GM12878 (cell line): ENCODE results near the gene CUL5.

Experiments
- CREB1 ChIP-seq: IDR thresholded peaks from 2 replicates; pipeline ENCODE4 v1.6.1; 2012; ENCODE audit warnings: low read depth, mild to moderate bottlenecking, inconsistent platforms
- IKZF2 ChIP-seq, 2 experiments: fragments of 450-650 bp; IDR thresholded peaks; 2 replicates each; pipeline ENCODE4 v1.6.1; 2017; ENCODE audit warnings: mild to moderate bottlenecking in 2 of 2, moderate library complexity in 2 of 2
- POLR2A ChIP-seq: IDR thresholded peaks from 2 replicates; pipeline ENCODE4 v1.6.1; 2011; ENCODE audit warnings: low read depth, mild to moderate bottlenecking, low read length
- RAD21 ChIP-seq: IDR thresholded peaks from 2 replicates; pipeline ENCODE4 v1.6.1; 2011; ENCODE audit warnings: mild to moderate bottlenecking, low read depth, low read length, moderate library complexity; ENCODE audit not compliant: insufficient read depth
- REST ChIP-seq: IDR thresholded peaks from 2 replicates; pipeline ENCODE4 v1.6.1; 2012; ENCODE audit warnings: mild to moderate bottlenecking, low read depth, low read length
- YY1 ChIP-seq: IDR thresholded peaks from 2 replicates; pipeline ENCODE4 v1.6.1; 2011; ENCODE audit warnings: low read depth, mild to moderate bottlenecking, low read length
- TF ChIP-seq, protein P1 (sequence below), 3 experiments: IDR thresholded peaks in 2 of 3; conservative IDR thresholded peaks in 1 of 3; 2 replicates each; pipeline ENCODE4 v1.5.1; 2011; ENCODE audit warnings: low read depth in 3 of 3, low read length in 3 of 3, mild to moderate bottlenecking in 3 of 3, control low read depth in 2 of 3, moderate library complexity in 2 of 3, inconsistent platforms in 1 of 3, mixed read lengths in 1 of 3; ENCODE audit not compliant: control insufficient read depth in 2 of 3, insufficient read depth in 1 of 3; ENCODE audit errors: extremely low read depth in 1 of 3

- TF ChIP-seq CREB1 (no peak), REST (no peak), POLR2A (no peak), IKZF2 (IDR thresholded peaks at IDR 0.05) (no peak), YY1 (no peak), RAD21 (no peak)
- TF ChIP-seq, protein P1, sequence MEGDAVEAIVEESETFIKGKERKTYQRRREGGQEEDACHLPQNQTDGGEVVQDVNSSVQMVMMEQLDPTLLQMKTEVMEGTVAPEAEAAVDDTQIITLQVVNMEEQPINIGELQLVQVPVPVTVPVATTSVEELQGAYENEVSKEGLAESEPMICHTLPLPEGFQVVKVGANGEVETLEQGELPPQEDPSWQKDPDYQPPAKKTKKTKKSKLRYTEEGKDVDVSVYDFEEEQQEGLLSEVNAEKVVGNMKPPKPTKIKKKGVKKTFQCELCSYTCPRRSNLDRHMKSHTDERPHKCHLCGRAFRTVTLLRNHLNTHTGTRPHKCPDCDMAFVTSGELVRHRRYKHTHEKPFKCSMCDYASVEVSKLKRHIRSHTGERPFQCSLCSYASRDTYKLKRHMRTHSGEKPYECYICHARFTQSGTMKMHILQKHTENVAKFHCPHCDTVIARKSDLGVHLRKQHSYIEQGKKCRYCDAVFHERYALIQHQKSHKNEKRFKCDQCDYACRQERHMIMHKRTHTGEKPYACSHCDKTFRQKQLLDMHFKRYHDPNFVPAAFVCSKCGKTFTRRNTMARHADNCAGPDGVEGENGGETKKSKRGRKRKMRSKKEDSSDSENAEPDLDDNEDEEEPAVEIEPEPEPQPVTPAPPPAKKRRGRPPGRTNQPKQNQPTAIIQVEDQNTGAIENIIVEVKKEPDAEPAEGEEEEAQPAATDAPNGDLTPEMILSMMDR (IDR thresholded peaks at IDR 0.05 in 2 of 3, conservative IDR thresholded peaks at IDR 0.05 in 1 of 3; ENCODE audit: control insufficient read depth in 2 of 3, extremely low read depth in 1 of 3, insufficient read depth in 1 of 3, low read depth in 3 of 3, low read length in 3 of 3) = no peak
Measured at GRCh38 chr11:108097179-108097578, 88.5 kb downstream of the CUL5 start.
